ENCODE data around the gene EIF4H. TPM values are rescaled to one million over a fixed set of nuclear protein-coding genes. Genes with fewer than 3 reads are reported as not detected.

Gene EIF4H
- total RNA-seq, 1 experiment from 2014 or later = 365 TPM

- H3K4me3 Mint-ChIP-seq (ENCODE audit: unreplicated experiment) = no peak overlapping the region
- no peak for DNase-seq (ENCODE audit: unreplicated experiment)
- H3K27ac Mint-ChIP-seq (ENCODE audit: low read depth, unreplicated experiment) = no peak overlapping the region
- H3K27me3 Mint-ChIP-seq (ENCODE audit: insufficient read depth, unreplicated experiment) = no peaks in the 10 kb centered on the region
- H3K9me3 Mint-ChIP-seq (ENCODE audit: unreplicated experiment) = no peaks in the 10 kb centered on the region
- H3K36me3 Mint-ChIP-seq (ENCODE audit: insufficient read depth, unreplicated experiment) = peaks cover 3% of the 10 kb centered on the region
- no TSS peak for BruUV-seq (replicated peaks)
- no peak for TF ChIP-seq CTCF (IDR thresholded peaks at IDR 0.05; ENCODE audit: unreplicated experiment)
- ChIA-PET CTCF (interaction anchor here (0.6 kb wide), 1 partner anchor 202 kb away, joined by 3 read pairs; no protein-coding TSS in a partner anchor), POLR2A (no interaction called here)
- intact Hi-C loops (cut with micrococcal nuclease) = no loop called here
- no peaks in the 10 kb centered on the region for H3K4me1 Mint-ChIP-seq (ENCODE audit: insufficient read depth, unreplicated experiment)
Measured at GRCh38 chr7:74225400-74225799, 51.2 kb downstream of the EIF4H start.

- Mint-ChIP-seq H3K4me3 (ENCODE audit: unreplicated experiment) (no peak overlapping the region), H3K36me3 (ENCODE audit: insufficient read depth, unreplicated experiment) (peaks cover 15% of the 10 kb centered on the region), H3K4me1 (ENCODE audit: insufficient read depth, unreplicated experiment) (no peaks in the 10 kb centered on the region), H3K27ac (ENCODE audit: low read depth, unreplicated experiment) (peak overlapping the region; percentile 69), H3K27me3 (ENCODE audit: insufficient read depth, unreplicated experiment) (no peaks in the 10 kb centered on the region), H3K9me3 (ENCODE audit: unreplicated experiment) (no peaks in the 10 kb centered on the region)
- CTCF ChIA-PET = interaction anchor here (1.5 kb wide), 1 partner anchor 20 kb away, joined by 5 read pairs; no protein-coding TSS in a partner anchor
- intact Hi-C loops (cut with micrococcal nuclease) = no loop called here
- no TSS peak for BruUV-seq (replicated peaks)
- POLR2A ChIA-PET = no interaction called here
- TF ChIP-seq CTCF (IDR thresholded peaks at IDR 0.05; ENCODE audit: unreplicated experiment) = no peak
- no peak for DNase-seq (ENCODE audit: unreplicated experiment)
Measured at GRCh38 chr7:74226633-74227032, 52.5 kb downstream of the EIF4H start.

- ChIA-PET POLR2A (no interaction called here), CTCF (interaction anchor here (1.0 to 1.1 kb wide), 2 partner anchors 23 to 170 kb away, joined by 3 read pairs; no protein-coding TSS in a partner anchor)
- Mint-ChIP-seq H3K27ac (ENCODE audit: low read depth, unreplicated experiment) (no peak overlapping the region), H3K36me3 (ENCODE audit: insufficient read depth, unreplicated experiment) (peaks cover 40% of the 10 kb centered on the region), H3K4me1 (ENCODE audit: insufficient read depth, unreplicated experiment) (no peaks in the 10 kb centered on the region), H3K27me3 (ENCODE audit: insufficient read depth, unreplicated experiment) (no peaks in the 10 kb centered on the region), H3K4me3 (ENCODE audit: unreplicated experiment) (no peak overlapping the region), H3K9me3 (ENCODE audit: unreplicated experiment) (no peaks in the 10 kb centered on the region)
- no TSS peak for BruUV-seq (replicated peaks)
- TF ChIP-seq CTCF (IDR thresholded peaks at IDR 0.05; ENCODE audit: unreplicated experiment) = no peak
- no peak for DNase-seq (ENCODE audit: unreplicated experiment)
- intact Hi-C loops (cut with micrococcal nuclease) = no loop called here
Measured at GRCh38 chr7:74228951-74229900, 55.1 kb downstream of the EIF4H start.

GRCh38 chr7:74230446-74231231, 56.5 kb downstream of the EIF4H start:
- no peak for DNase-seq (ENCODE audit: unreplicated experiment)
- H3K27ac Mint-ChIP-seq (ENCODE audit: low read depth, unreplicated experiment) = no peak overlapping the region
- POLR2A ChIA-PET = no interaction called here
- no peaks in the 10 kb centered on the region for H3K27me3 Mint-ChIP-seq (ENCODE audit: insufficient read depth, unreplicated experiment)
- no TSS peak for BruUV-seq (replicated peaks)
- H3K36me3 Mint-ChIP-seq (ENCODE audit: insufficient read depth, unreplicated experiment) = peaks cover 52% of the 10 kb centered on the region
- CTCF ChIA-PET = interaction anchor here (0.6 to 1.2 kb wide), 3 partner anchors 24 to 623 kb away, joined by 3 to 8 read pairs (median 5); no protein-coding TSS in a partner anchor
- H3K9me3 Mint-ChIP-seq (ENCODE audit: unreplicated experiment) = no peaks in the 10 kb centered on the region
- intact Hi-C loops (cut with micrococcal nuclease) = no loop called here
- H3K4me1 Mint-ChIP-seq (ENCODE audit: insufficient read depth, unreplicated experiment) = no peaks in the 10 kb centered on the region
- no peak overlapping the region for H3K4me3 Mint-ChIP-seq (ENCODE audit: unreplicated experiment)
- TF ChIP-seq CTCF (IDR thresholded peaks at IDR 0.05; ENCODE audit: unreplicated experiment) = no peak
